Measurements from ENCODE around the gene PIAS4. TPM values are rescaled to one million over a fixed set of nuclear protein-coding genes. Genes with fewer than 3 reads are reported as not detected.
"Not testable (repeated sequence)": the region's sequence is repeated elsewhere in the genome, so short reads cannot be mapped to it uniquely, and the experiment has no call there.

The PIAS4 gene
- total RNA-seq, 1 experiment from 2014 or later, result 29.3 TPM

DNA sequence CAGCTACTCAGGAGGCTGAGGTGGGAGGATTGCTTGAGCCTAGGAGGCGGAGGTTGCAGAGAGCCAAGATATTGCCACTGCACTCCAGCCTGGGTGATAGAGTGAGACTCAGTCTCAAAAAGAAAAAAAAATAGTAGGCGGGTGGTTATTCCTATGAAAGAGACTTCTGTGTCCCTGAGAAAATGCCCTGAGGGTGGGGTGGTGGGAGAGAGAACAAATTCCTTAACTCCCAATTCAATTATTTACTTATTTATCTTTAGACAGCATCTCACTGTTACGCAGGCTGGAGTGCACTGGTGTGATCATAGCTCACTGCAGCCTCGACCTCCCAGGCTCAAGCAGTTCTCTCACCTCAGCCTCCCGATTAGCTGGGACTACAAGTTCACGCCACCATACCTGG, 11.9 kb upstream of the PIAS4 start:
- H3K36me3 Mint-ChIP-seq (ENCODE audit: insufficient read depth, unreplicated experiment), result no peaks in the 10 kb centered on the region
- H3K27me3 Mint-ChIP-seq (ENCODE audit: unreplicated experiment), result no peaks in the 10 kb centered on the region
- H3K4me3 Mint-ChIP-seq (ENCODE audit: low read depth, unreplicated experiment), result no peak overlapping the region
- peaks cover 3% of the 10 kb centered on the region for H3K9me3 Mint-ChIP-seq (ENCODE audit: low read depth, unreplicated experiment)
- peaks cover 6% of the 10 kb centered on the region for H3K4me1 Mint-ChIP-seq (ENCODE audit: low read depth, unreplicated experiment)
- CTCF ChIA-PET, result no interaction called here
- no TSS peak for BruUV-seq (replicated peaks)
- DNase-seq, result no peak
- H3K27ac Mint-ChIP-seq (ENCODE audit: unreplicated experiment), result no peak overlapping the region
- TF ChIP-seq, protein P1, sequence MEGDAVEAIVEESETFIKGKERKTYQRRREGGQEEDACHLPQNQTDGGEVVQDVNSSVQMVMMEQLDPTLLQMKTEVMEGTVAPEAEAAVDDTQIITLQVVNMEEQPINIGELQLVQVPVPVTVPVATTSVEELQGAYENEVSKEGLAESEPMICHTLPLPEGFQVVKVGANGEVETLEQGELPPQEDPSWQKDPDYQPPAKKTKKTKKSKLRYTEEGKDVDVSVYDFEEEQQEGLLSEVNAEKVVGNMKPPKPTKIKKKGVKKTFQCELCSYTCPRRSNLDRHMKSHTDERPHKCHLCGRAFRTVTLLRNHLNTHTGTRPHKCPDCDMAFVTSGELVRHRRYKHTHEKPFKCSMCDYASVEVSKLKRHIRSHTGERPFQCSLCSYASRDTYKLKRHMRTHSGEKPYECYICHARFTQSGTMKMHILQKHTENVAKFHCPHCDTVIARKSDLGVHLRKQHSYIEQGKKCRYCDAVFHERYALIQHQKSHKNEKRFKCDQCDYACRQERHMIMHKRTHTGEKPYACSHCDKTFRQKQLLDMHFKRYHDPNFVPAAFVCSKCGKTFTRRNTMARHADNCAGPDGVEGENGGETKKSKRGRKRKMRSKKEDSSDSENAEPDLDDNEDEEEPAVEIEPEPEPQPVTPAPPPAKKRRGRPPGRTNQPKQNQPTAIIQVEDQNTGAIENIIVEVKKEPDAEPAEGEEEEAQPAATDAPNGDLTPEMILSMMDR (IDR thresholded peaks at IDR 0.05; ENCODE audit: unreplicated experiment), result no peak
- intact Hi-C loops (cut with micrococcal nuclease; ENCODE audit: unreplicated experiment), result no loop called here

DNA sequence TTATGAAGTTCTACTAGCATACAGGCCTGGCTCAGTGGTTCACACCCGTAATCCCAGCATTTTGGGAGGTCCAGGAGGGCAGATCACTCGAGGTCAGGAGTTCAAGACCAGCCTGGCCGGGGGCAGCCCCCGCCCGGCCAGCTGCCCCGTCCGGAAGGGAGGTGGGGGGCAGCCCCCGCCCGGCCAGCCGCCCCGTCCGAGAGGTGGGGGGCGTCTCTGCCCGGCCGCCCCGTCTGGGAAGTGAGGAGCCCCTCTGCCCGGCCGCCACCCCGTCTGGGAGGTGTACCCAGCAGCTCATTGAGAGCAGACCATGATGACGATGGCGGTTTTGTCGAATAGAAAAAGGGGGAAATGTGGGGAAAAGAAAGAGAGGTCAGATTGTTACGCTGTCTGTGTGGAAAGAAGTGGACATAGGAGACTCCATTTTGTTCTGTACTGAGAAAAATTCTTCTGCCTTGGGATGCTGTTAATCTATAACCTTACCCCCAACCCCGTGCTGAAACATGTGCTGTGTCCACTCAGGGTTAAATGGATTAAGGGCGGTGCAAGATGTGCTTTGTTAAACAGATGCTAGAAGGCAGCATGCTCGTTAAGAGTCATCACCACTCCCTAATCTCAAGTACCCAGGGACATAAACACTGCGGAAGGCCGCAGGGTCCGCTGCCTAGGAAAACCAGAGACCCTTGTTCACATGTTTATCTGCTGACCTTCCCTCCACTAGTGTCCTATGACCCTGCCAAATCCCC, 8.7 kb upstream of the PIAS4 start:
- H3K4me1 Mint-ChIP-seq (ENCODE audit: low read depth, unreplicated experiment); H3K27me3 Mint-ChIP-seq (ENCODE audit: unreplicated experiment); H3K27ac Mint-ChIP-seq (ENCODE audit: unreplicated experiment); intact Hi-C loops (cut with micrococcal nuclease; ENCODE audit: unreplicated experiment); BruUV-seq (replicated peaks); DNase-seq; H3K4me3 Mint-ChIP-seq (ENCODE audit: low read depth, unreplicated experiment); H3K9me3 Mint-ChIP-seq (ENCODE audit: low read depth, unreplicated experiment); H3K36me3 Mint-ChIP-seq (ENCODE audit: insufficient read depth, unreplicated experiment): not testable (repeated sequence)
- CTCF ChIA-PET, result interaction anchor here (0.7 kb wide), 1 partner anchor 745 kb away, joined by 4 read pairs; no protein-coding TSS in a partner anchor

DNA sequence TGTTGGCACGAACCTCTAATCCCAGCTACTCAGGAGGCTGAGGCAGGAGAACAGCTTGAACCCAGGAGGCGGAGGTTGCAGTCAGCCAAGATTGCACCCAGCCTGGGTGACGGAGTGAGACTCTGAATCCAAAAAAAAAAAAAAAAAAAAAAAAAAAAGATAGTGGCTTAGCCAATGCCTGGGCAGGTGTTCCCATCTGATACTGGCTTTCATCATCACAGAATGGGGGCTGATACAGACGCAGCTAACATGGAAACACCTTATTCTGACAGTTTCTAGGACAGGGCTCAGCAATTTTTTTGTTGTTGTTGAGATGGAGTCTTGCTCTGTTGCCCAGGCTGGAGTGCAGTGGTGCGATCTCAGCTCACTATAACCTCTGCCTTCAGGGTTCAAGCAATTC, 6.7 kb upstream of the PIAS4 start:
- intact Hi-C loops (cut with micrococcal nuclease; ENCODE audit: unreplicated experiment); H3K9me3 Mint-ChIP-seq (ENCODE audit: low read depth, unreplicated experiment); H3K4me1 Mint-ChIP-seq (ENCODE audit: low read depth, unreplicated experiment); H3K27me3 Mint-ChIP-seq (ENCODE audit: unreplicated experiment); H3K27ac Mint-ChIP-seq (ENCODE audit: unreplicated experiment); H3K4me3 Mint-ChIP-seq (ENCODE audit: low read depth, unreplicated experiment); H3K36me3 Mint-ChIP-seq (ENCODE audit: insufficient read depth, unreplicated experiment); DNase-seq; BruUV-seq (replicated peaks): not testable (repeated sequence)
- CTCF ChIA-PET, result interaction anchor here (0.7 kb wide), 1 partner anchor 13 kb away, joined by 5 read pairs; no protein-coding TSS in a partner anchor

DNA sequence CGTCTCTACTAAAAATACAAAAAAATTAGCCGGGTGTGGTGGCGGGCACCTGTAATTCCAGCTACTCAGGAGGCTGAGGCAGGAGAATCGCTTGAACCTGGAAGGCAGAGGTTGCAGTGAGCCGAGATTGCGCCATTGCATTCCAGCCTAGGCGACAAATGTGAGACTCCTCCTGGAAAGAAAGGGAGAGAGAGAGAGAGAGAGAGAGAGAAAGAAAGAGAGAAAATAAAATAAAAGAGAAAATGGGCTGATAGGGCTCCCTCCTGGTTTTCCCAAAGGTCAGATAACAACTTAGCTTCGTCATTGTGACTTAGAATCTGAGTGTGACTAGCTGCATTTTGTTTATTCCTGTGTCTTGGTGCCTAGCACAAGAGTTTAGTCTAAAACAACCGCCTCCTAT, 2.1 kb upstream of the PIAS4 start:
- intact Hi-C loops (cut with micrococcal nuclease; ENCODE audit: unreplicated experiment); H3K27me3 Mint-ChIP-seq (ENCODE audit: unreplicated experiment); H3K27ac Mint-ChIP-seq (ENCODE audit: unreplicated experiment); H3K4me3 Mint-ChIP-seq (ENCODE audit: low read depth, unreplicated experiment); DNase-seq; H3K4me1 Mint-ChIP-seq (ENCODE audit: low read depth, unreplicated experiment); CTCF ChIA-PET; BruUV-seq (replicated peaks); H3K9me3 Mint-ChIP-seq (ENCODE audit: low read depth, unreplicated experiment): not testable (repeated sequence)
- peaks cover 30% of the 10 kb centered on the region for H3K36me3 Mint-ChIP-seq (ENCODE audit: insufficient read depth, unreplicated experiment)

DNA sequence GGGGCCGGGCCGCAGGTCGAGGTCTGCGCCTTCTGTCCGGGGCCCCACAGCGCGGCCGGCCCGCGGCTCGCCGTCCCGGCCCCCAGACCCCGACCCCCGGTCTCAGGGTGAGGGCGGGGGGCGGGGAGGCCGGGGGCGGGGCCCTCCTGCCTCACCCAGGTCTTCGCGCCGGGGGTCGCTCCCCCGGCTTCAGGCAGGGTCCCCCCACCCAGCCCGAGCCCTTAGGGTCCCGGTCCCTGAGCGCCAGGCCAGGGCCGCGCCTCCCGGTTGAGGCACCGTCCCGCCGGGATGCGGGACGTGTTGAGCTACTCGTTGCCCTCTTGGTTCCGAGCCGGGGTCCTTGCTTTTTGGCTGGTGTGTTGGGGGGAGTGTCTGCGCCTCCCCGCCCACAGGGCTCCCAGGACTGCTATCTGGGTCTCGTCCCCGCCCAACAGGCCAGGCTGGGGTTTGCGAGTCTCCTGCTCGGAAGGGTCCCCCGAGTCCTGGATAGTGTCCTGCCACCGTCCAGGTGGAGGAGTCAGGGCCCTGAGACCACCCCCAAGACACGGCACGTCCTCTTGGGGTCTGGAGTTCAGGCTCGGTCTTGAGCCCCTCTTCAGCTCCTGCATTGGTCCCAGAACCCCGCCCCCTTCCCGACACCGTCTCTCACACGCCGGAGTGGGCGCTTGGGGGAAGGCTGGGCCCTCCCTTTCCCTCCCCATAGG, 452 bp downstream of the PIAS4 start:
- Mint-ChIP-seq H3K9me3 (ENCODE audit: low read depth, unreplicated experiment) (no peaks in the 10 kb centered on the region), H3K27ac (ENCODE audit: unreplicated experiment) (peak overlapping the region; percentile 66), H3K36me3 (ENCODE audit: insufficient read depth, unreplicated experiment) (peaks cover 41% of the 10 kb centered on the region), H3K4me1 (ENCODE audit: low read depth, unreplicated experiment) (no peaks in the 10 kb centered on the region), H3K4me3 (ENCODE audit: low read depth, unreplicated experiment) (peak overlapping the region; percentile 69), H3K27me3 (ENCODE audit: unreplicated experiment) (no peaks in the 10 kb centered on the region)
- BruUV-seq (replicated peaks), result no TSS peak
- intact Hi-C loops (cut with micrococcal nuclease; ENCODE audit: unreplicated experiment), result no loop called here
- DNase-seq, result no peak
- TF ChIP-seq, protein P1 (IDR thresholded peaks at IDR 0.05; ENCODE audit: unreplicated experiment), result no peak
- CTCF ChIA-PET, result interaction anchor here (0.9 kb wide), 2 partner anchors 20 to 204 kb away, joined by 3 to 4 read pairs; no protein-coding TSS in a partner anchor

Measured in Calu3 (cell line).